ENCODE measurements around the gene EFNA5.
"Not testable (repeated sequence)": the region's sequence is repeated elsewhere in the genome, so short reads cannot be mapped to it uniquely, and the experiment has no call there.

EFNA5 gene

GRCh38 chr5:107455111-107455544, 215.6 kb downstream of the EFNA5 start:
- Mint-ChIP-seq H3K9me3 (no peaks in the 10 kb centered on the region), H3K36me3 (ENCODE audit: low read depth) (no peaks in the 10 kb centered on the region), H3K4me1 (ENCODE audit: low read depth) (no peaks in the 10 kb centered on the region), H3K4me3 (no peak overlapping the region), H3K27ac (no peak overlapping the region), H3K27me3 (ENCODE audit: low read depth) (peaks cover 21% of the 10 kb centered on the region)

GRCh38 chr5:107451827-107452226, 218.9 kb downstream of the EFNA5 start:
- H3K9me3 Mint-ChIP-seq; H3K27ac Mint-ChIP-seq; H3K36me3 Mint-ChIP-seq (ENCODE audit: low read depth); H3K27me3 Mint-ChIP-seq (ENCODE audit: low read depth); H3K4me1 Mint-ChIP-seq (ENCODE audit: low read depth); H3K4me3 Mint-ChIP-seq: not testable (repeated sequence)

GRCh38 chr5:107451028-107451427, 219.7 kb downstream of the EFNA5 start:
- Mint-ChIP-seq H3K4me1 (ENCODE audit: low read depth) (no peaks in the 10 kb centered on the region), H3K36me3 (ENCODE audit: low read depth) (no peaks in the 10 kb centered on the region)

GRCh38 chr5:107450531-107450930, 220.2 kb downstream of the EFNA5 start:
- Mint-ChIP-seq H3K4me1 (ENCODE audit: low read depth) (no peaks in the 10 kb centered on the region), H3K27ac (no peak overlapping the region), H3K27me3 (ENCODE audit: low read depth) (peaks cover 10% of the 10 kb centered on the region), H3K9me3 (no peaks in the 10 kb centered on the region), H3K36me3 (ENCODE audit: low read depth) (no peaks in the 10 kb centered on the region), H3K4me3 (no peak overlapping the region)

More at GRCh38 chr5:107451028-107451427, 219.7 kb downstream of the EFNA5 start:
- Mint-ChIP-seq H3K27me3 (ENCODE audit: low read depth) (peaks cover 10% of the 10 kb centered on the region), H3K9me3 (no peaks in the 10 kb centered on the region), H3K27ac (no peak overlapping the region), H3K4me3 (no peak overlapping the region)

GRCh38 chr5:107449369-107449768, 221.4 kb downstream of the EFNA5 start:
- Mint-ChIP-seq H3K27me3 (ENCODE audit: low read depth) (no peaks in the 10 kb centered on the region), H3K27ac (no peak overlapping the region), H3K4me3 (no peak overlapping the region), H3K4me1 (ENCODE audit: low read depth) (no peaks in the 10 kb centered on the region), H3K36me3 (ENCODE audit: low read depth) (no peaks in the 10 kb centered on the region), H3K9me3 (no peaks in the 10 kb centered on the region)

GRCh38 chr5:107447587-107447986, 223.2 kb downstream of the EFNA5 start:
- H3K27ac Mint-ChIP-seq: no peak overlapping the region
- H3K4me3 Mint-ChIP-seq: no peak overlapping the region
- no peaks in the 10 kb centered on the region for H3K9me3 Mint-ChIP-seq
- H3K4me1 Mint-ChIP-seq (ENCODE audit: low read depth): no peaks in the 10 kb centered on the region
- no peaks in the 10 kb centered on the region for H3K36me3 Mint-ChIP-seq (ENCODE audit: low read depth)
- H3K27me3 Mint-ChIP-seq (ENCODE audit: low read depth): no peaks in the 10 kb centered on the region

- Mint-ChIP-seq H3K36me3 (ENCODE audit: low read depth) (no peaks in the 10 kb centered on the region), H3K4me1 (ENCODE audit: low read depth) (no peaks in the 10 kb centered on the region), H3K9me3 (no peaks in the 10 kb centered on the region), H3K27ac (no peak overlapping the region), H3K27me3 (ENCODE audit: low read depth) (no peaks in the 10 kb centered on the region), H3K4me3 (no peak overlapping the region)
Measured at GRCh38 chr5:107446972-107447371, 223.8 kb downstream of the EFNA5 start.

- Mint-ChIP-seq H3K4me1 (ENCODE audit: low read depth) (no peaks in the 10 kb centered on the region), H3K4me3 (no peak overlapping the region), H3K36me3 (ENCODE audit: low read depth) (no peaks in the 10 kb centered on the region), H3K9me3 (no peaks in the 10 kb centered on the region), H3K27me3 (ENCODE audit: low read depth) (no peaks in the 10 kb centered on the region), H3K27ac (no peak overlapping the region)
Measured at GRCh38 chr5:107444300-107444699, 226.4 kb downstream of the EFNA5 start.

- Mint-ChIP-seq H3K9me3 (no peaks in the 10 kb centered on the region), H3K36me3 (ENCODE audit: low read depth) (no peaks in the 10 kb centered on the region), H3K27me3 (ENCODE audit: low read depth) (no peaks in the 10 kb centered on the region), H3K4me1 (ENCODE audit: low read depth) (no peaks in the 10 kb centered on the region), H3K4me3 (no peak overlapping the region), H3K27ac (no peak overlapping the region)
Measured at GRCh38 chr5:107443897-107444296, 226.8 kb downstream of the EFNA5 start.

- Mint-ChIP-seq H3K4me1 (ENCODE audit: low read depth) (no peaks in the 10 kb centered on the region), H3K9me3 (no peaks in the 10 kb centered on the region), H3K4me3 (no peak overlapping the region), H3K36me3 (ENCODE audit: low read depth) (no peaks in the 10 kb centered on the region), H3K27ac (no peak overlapping the region), H3K27me3 (ENCODE audit: low read depth) (no peaks in the 10 kb centered on the region)
Measured at GRCh38 chr5:107442452-107442851, 228.3 kb downstream of the EFNA5 start.

GRCh38 chr5:107439832-107440231, 230.9 kb downstream of the EFNA5 start:
- Mint-ChIP-seq H3K9me3 (no peaks in the 10 kb centered on the region), H3K4me3 (no peak overlapping the region), H3K4me1 (ENCODE audit: low read depth) (no peaks in the 10 kb centered on the region), H3K27me3 (ENCODE audit: low read depth) (no peaks in the 10 kb centered on the region), H3K27ac (no peak overlapping the region), H3K36me3 (ENCODE audit: low read depth) (no peaks in the 10 kb centered on the region)

- no peaks in the 10 kb centered on the region for H3K27me3 Mint-ChIP-seq (ENCODE audit: low read depth)
- H3K9me3 Mint-ChIP-seq: no peaks in the 10 kb centered on the region
- H3K4me1 Mint-ChIP-seq (ENCODE audit: low read depth): no peaks in the 10 kb centered on the region
- H3K36me3 Mint-ChIP-seq (ENCODE audit: low read depth): no peaks in the 10 kb centered on the region
- no peak overlapping the region for H3K4me3 Mint-ChIP-seq
- H3K27ac Mint-ChIP-seq: no peak overlapping the region
Measured at GRCh38 chr5:107437986-107438510, 232.7 kb downstream of the EFNA5 start.

GRCh38 chr5:107437154-107437553, 233.6 kb downstream of the EFNA5 start:
- no peaks in the 10 kb centered on the region for H3K9me3 Mint-ChIP-seq
- no peak overlapping the region for H3K27ac Mint-ChIP-seq
- no peaks in the 10 kb centered on the region for H3K36me3 Mint-ChIP-seq (ENCODE audit: low read depth)
- no peaks in the 10 kb centered on the region for H3K4me1 Mint-ChIP-seq (ENCODE audit: low read depth)
- H3K27me3 Mint-ChIP-seq (ENCODE audit: low read depth): no peaks in the 10 kb centered on the region
- H3K4me3 Mint-ChIP-seq: no peak overlapping the region

- H3K27ac Mint-ChIP-seq: no peak overlapping the region
- H3K27me3 Mint-ChIP-seq (ENCODE audit: low read depth): no peaks in the 10 kb centered on the region
- no peaks in the 10 kb centered on the region for H3K9me3 Mint-ChIP-seq
- H3K4me1 Mint-ChIP-seq (ENCODE audit: low read depth): no peaks in the 10 kb centered on the region
- H3K36me3 Mint-ChIP-seq (ENCODE audit: low read depth): no peaks in the 10 kb centered on the region
- no peak overlapping the region for H3K4me3 Mint-ChIP-seq
Measured at GRCh38 chr5:107436201-107436600, 234.5 kb downstream of the EFNA5 start.

GRCh38 chr5:107435061-107435460, 235.7 kb downstream of the EFNA5 start:
- H3K4me3 Mint-ChIP-seq: no peak overlapping the region
- H3K4me1 Mint-ChIP-seq (ENCODE audit: low read depth): peaks cover 1% of the 10 kb centered on the region
- no peaks in the 10 kb centered on the region for H3K27me3 Mint-ChIP-seq (ENCODE audit: low read depth)
- H3K36me3 Mint-ChIP-seq (ENCODE audit: low read depth): no peaks in the 10 kb centered on the region
- H3K9me3 Mint-ChIP-seq: no peaks in the 10 kb centered on the region
- no peak overlapping the region for H3K27ac Mint-ChIP-seq

GRCh38 chr5:107433646-107434045, 237.1 kb downstream of the EFNA5 start:
- H3K36me3 Mint-ChIP-seq (ENCODE audit: low read depth); H3K27ac Mint-ChIP-seq; H3K4me1 Mint-ChIP-seq (ENCODE audit: low read depth); H3K4me3 Mint-ChIP-seq; H3K27me3 Mint-ChIP-seq (ENCODE audit: low read depth); H3K9me3 Mint-ChIP-seq: not testable (repeated sequence)
